HL-60 (cell line): ENCODE measurements around the gene ACVR2A.

Source experiments
- GABPA ChIP-seq: IDR thresholded peaks from 2 replicates; pipeline ENCODE4 v1.6.1; 2012; ENCODE audit warnings: low read depth
- POLR2AphosphoS5 ChIP-seq: IDR thresholded peaks from 2 replicates; pipeline ENCODE4 v1.6.1; 2012; ENCODE audit warnings: low read depth
- TF ChIP-seq, protein P1 (sequence below): IDR thresholded peaks from one replicate; pipeline ENCODE4 v1.5.1; 2011; ENCODE audit warnings: low read length, control low read depth, inconsistent platforms; ENCODE audit not compliant: insufficient read depth
- TF ChIP-seq, protein P2 (sequence below): IDR thresholded peaks from 2 replicates; pipeline ENCODE4 v1.6.1; 2012; ENCODE audit warnings: low read depth; ENCODE audit not compliant: insufficient replicate concordance

DNA sequence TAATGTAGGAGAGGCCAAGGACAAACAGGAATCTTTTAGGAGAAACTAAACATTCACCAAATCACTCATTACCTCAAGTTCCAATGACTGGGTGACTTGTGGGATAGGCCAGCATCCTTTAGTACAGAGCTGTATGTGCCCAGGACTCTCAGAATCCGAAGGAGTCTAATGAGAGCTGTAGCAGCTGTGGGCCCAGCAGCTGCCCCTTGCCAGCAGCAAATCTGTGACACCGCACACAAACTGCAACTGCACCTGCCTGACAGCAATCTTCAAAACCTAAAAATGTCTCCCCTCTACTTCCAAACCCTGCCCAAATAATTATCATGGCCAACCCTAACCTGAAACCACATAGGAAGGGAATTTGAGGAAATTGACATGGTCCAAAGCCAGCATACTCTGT lies 44.5 kb upstream of the ACVR2A start:
- TF ChIP-seq, protein P1, sequence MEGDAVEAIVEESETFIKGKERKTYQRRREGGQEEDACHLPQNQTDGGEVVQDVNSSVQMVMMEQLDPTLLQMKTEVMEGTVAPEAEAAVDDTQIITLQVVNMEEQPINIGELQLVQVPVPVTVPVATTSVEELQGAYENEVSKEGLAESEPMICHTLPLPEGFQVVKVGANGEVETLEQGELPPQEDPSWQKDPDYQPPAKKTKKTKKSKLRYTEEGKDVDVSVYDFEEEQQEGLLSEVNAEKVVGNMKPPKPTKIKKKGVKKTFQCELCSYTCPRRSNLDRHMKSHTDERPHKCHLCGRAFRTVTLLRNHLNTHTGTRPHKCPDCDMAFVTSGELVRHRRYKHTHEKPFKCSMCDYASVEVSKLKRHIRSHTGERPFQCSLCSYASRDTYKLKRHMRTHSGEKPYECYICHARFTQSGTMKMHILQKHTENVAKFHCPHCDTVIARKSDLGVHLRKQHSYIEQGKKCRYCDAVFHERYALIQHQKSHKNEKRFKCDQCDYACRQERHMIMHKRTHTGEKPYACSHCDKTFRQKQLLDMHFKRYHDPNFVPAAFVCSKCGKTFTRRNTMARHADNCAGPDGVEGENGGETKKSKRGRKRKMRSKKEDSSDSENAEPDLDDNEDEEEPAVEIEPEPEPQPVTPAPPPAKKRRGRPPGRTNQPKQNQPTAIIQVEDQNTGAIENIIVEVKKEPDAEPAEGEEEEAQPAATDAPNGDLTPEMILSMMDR = no peak
- TF ChIP-seq, protein P2, sequence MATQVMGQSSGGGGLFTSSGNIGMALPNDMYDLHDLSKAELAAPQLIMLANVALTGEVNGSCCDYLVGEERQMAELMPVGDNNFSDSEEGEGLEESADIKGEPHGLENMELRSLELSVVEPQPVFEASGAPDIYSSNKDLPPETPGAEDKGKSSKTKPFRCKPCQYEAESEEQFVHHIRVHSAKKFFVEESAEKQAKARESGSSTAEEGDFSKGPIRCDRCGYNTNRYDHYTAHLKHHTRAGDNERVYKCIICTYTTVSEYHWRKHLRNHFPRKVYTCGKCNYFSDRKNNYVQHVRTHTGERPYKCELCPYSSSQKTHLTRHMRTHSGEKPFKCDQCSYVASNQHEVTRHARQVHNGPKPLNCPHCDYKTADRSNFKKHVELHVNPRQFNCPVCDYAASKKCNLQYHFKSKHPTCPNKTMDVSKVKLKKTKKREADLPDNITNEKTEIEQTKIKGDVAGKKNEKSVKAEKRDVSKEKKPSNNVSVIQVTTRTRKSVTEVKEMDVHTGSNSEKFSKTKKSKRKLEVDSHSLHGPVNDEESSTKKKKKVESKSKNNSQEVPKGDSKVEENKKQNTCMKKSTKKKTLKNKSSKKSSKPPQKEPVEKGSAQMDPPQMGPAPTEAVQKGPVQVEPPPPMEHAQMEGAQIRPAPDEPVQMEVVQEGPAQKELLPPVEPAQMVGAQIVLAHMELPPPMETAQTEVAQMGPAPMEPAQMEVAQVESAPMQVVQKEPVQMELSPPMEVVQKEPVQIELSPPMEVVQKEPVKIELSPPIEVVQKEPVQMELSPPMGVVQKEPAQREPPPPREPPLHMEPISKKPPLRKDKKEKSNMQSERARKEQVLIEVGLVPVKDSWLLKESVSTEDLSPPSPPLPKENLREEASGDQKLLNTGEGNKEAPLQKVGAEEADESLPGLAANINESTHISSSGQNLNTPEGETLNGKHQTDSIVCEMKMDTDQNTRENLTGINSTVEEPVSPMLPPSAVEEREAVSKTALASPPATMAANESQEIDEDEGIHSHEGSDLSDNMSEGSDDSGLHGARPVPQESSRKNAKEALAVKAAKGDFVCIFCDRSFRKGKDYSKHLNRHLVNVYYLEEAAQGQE = no peak
- TF ChIP-seq POLR2AphosphoS5 (no peak), GABPA (no peak)
